ENCODE measurements around the gene UFC1. TPM values are rescaled to one million over a fixed set of nuclear protein-coding genes. Genes with fewer than 3 reads are reported as not detected.
A peak's percentile ranks its signal among the peaks of the same experiment; 100 is the strongest.

The UFC1 gene
- total RNA-seq, 5 donors from 2014 or later (not counting 1 experiment from before 2014, with no cell fraction given): 82.9 to 109 (median 93.8) TPM

GRCh38 chr1:161180639-161181038 lies 26.9 kb downstream of the UFC1 start:
- Mint-ChIP-seq H3K4me3 (peak overlapping the region; percentile 29 to 50 (median 41)), H3K4me1 (peaks cover 78 to 87% (median 81%) of the 10 kb centered on the region in 3 donors), H3K27ac (peak overlapping the region; percentile 92 to 95), H3K9me3 (no peaks in the 10 kb centered on the region), H3K27me3 (no peaks in the 10 kb centered on the region), H3K36me3 (peaks cover 11% of the 10 kb centered on the region)
- H3K36me3 ChIP-seq (ENCODE audit: control insufficient read depth in 2 of 2, extremely low read depth in 1 of 2, insufficient read depth in 1 of 2, low read length in 1 of 2): peaks cover 0 to 4% of the 10 kb centered on the region in 2 donors
- H3K9me3 ChIP-seq: no peaks in the 10 kb centered on the region
- ChIA-PET POLR2A (interaction anchor here in 1 of 2 donors (0.5 kb wide), 1 partner anchor 83 kb away, joined by 3 read pairs; no protein-coding TSS in a partner anchor), CTCF (interaction anchor here (0.8 to 2.3 kb wide), 5 partner anchors 10 to 112 kb away, joined by 3 to 13 read pairs (median 4); partner anchors contain the start of genes PPOX (in 2 of the 2) and TOMM40L (in 1 of the 2))
- ATAC-seq (replicated peaks in 1 of 4) (no peak), DNase-seq (peak in 1 of 35 experiments; percentile 36)
- H3K27me3 ChIP-seq (replicated peaks in 1 of 2; ENCODE audit: control insufficient read depth in 2 of 2, extremely low read depth in 1 of 2, insufficient read depth in 2 of 2, low read length in 1 of 2): no peaks in the 10 kb centered on the region
- H3K4me1 ChIP-seq (ENCODE audit: control insufficient read depth in 1 of 2, extremely low read depth in 1 of 2, insufficient read depth in 2 of 2, low read length in 2 of 2): peaks cover 49 to 78% of the 10 kb centered on the region in 2 experiments
- peak overlapping the region; percentile 89 for H3K27ac ChIP-seq (ENCODE audit: low read length)
- H3K4me3 ChIP-seq (ENCODE audit: control insufficient read depth in 1 of 2, extremely low read depth in 1 of 2, low read length in 1 of 2): no peak overlapping the region
- 73% methylated on average over 1 of the region's 1 CpG for WGBS (ENCODE audit: insufficient coverage)

GRCh38 chr1:161182214-161182613 lies 28.4 kb downstream of the UFC1 start:
- POLR2A ChIA-PET: interaction anchor here in 1 of 2 donors (0.8 to 1.3 kb wide), 3 partner anchors 17 to 50 kb away, joined by 3 to 7 read pairs (median 5); partner anchors contain the start of genes DEDD, PPOX and UFC1
- WGBS (ENCODE audit: insufficient coverage): no CpG with 5 or more reads among the region's 1 CpG
- no peaks in the 10 kb centered on the region for H3K9me3 ChIP-seq
- Mint-ChIP-seq H3K36me3 (peaks cover 5% of the 10 kb centered on the region), H3K27ac (peak overlapping the region; percentile 97 to 98), H3K4me3 (peak overlapping the region; percentile 55 to 76 (median 66)), H3K4me1 (peaks cover 81 to 87% (median 83%) of the 10 kb centered on the region in 3 donors), H3K9me3 (no peaks in the 10 kb centered on the region), H3K27me3 (no peaks in the 10 kb centered on the region)
- H3K27me3 ChIP-seq (replicated peaks in 1 of 2; ENCODE audit: control insufficient read depth in 2 of 2, extremely low read depth in 1 of 2, insufficient read depth in 2 of 2, low read length in 1 of 2): no peaks in the 10 kb centered on the region
- DNase-seq (peak in 29 of 35 experiments; percentile 29 to 71 (median 40)), ATAC-seq (replicated peaks in 1 of 4) (peak; percentile 25 to 66 (median 60))
- H3K27ac ChIP-seq (ENCODE audit: low read length): peak overlapping the region; percentile 89
- peak overlapping the region in 1 of 2 donors; percentile 1 for H3K4me3 ChIP-seq (ENCODE audit: control insufficient read depth in 1 of 2, extremely low read depth in 1 of 2, low read length in 1 of 2)
- CTCF ChIA-PET: interaction anchor here (0.6 to 2.4 kb wide), 7 partner anchors 9 to 547 kb away, joined by 3 to 13 read pairs (median 4); partner anchors contain the start of genes NDUFS2 (in 1 of the 2), PPOX (in 1 of the 2) and TOMM40L (in 1 of the 2)
- no peaks in the 10 kb centered on the region for H3K36me3 ChIP-seq (ENCODE audit: control insufficient read depth in 2 of 2, extremely low read depth in 1 of 2, insufficient read depth in 1 of 2, low read length in 1 of 2)
- H3K4me1 ChIP-seq (ENCODE audit: control insufficient read depth in 1 of 2, extremely low read depth in 1 of 2, insufficient read depth in 2 of 2, low read length in 2 of 2): peaks cover 57 to 80% of the 10 kb centered on the region in 2 experiments

- Mint-ChIP-seq H3K9me3 (no peaks in the 10 kb centered on the region), H3K27ac (peak overlapping the region; percentile 95), H3K36me3 (peaks cover 5% of the 10 kb centered on the region), H3K27me3 (no peaks in the 10 kb centered on the region), H3K4me3 (peak overlapping the region; percentile 76 to 78 (median 76)), H3K4me1 (peaks cover 81 to 86% (median 84%) of the 10 kb centered on the region in 3 donors)
- H3K4me1 ChIP-seq (ENCODE audit: control insufficient read depth in 1 of 2, extremely low read depth in 1 of 2, insufficient read depth in 2 of 2, low read length in 2 of 2): peaks cover 63 to 87% of the 10 kb centered on the region in 2 experiments
- no CpG with 5 or more reads among the region's 3 CpGs for WGBS (ENCODE audit: insufficient coverage)
- peak overlapping the region; percentile 89 for H3K27ac ChIP-seq (ENCODE audit: low read length)
- CTCF ChIA-PET: interaction anchor here in 1 of 2 donors (0.6 to 2.3 kb wide), 6 partner anchors 15 to 121 kb away, joined by 3 to 19 read pairs (median 4); partner anchors contain the start of gene TOMM40L
- POLR2A ChIA-PET: interaction anchor here in 1 of 2 donors (1.3 kb wide), 1 partner anchor 19 kb away, joined by 13 read pairs; the partner anchor contains the start of gene PPOX
- H3K9me3 ChIP-seq: no peaks in the 10 kb centered on the region
- peak; percentile 60 to 91 (median 80) for DNase-seq
- H3K27me3 ChIP-seq (replicated peaks in 1 of 2; ENCODE audit: control insufficient read depth in 2 of 2, extremely low read depth in 1 of 2, insufficient read depth in 2 of 2, low read length in 1 of 2): no peaks in the 10 kb centered on the region
- H3K4me3 ChIP-seq (ENCODE audit: control insufficient read depth in 1 of 2, extremely low read depth in 1 of 2, low read length in 1 of 2): peak overlapping the region; percentile 5 to 45
- peak; percentile 74 to 89 (median 75) for ATAC-seq (replicated peaks in 1 of 4)
- H3K36me3 ChIP-seq (ENCODE audit: control insufficient read depth in 2 of 2, extremely low read depth in 1 of 2, insufficient read depth in 1 of 2, low read length in 1 of 2): no peaks in the 10 kb centered on the region
Measured at GRCh38 chr1:161185282-161185682, 31.5 kb downstream of the UFC1 start.

GRCh38 chr1:161185732-161186311 lies 32.0 kb downstream of the UFC1 start:
- ATAC-seq (replicated peaks in 1 of 4) (peak; percentile 2 to 4 (median 3)), DNase-seq (peak in 1 of 35 experiments; percentile 30)
- Mint-ChIP-seq H3K4me1 (peaks cover 78 to 81% (median 80%) of the 10 kb centered on the region in 3 donors), H3K27me3 (no peaks in the 10 kb centered on the region), H3K4me3 (peak overlapping the region; percentile 76 to 78 (median 76)), H3K9me3 (no peaks in the 10 kb centered on the region), H3K27ac (peak overlapping the region; percentile 95), H3K36me3 (peaks cover 5% of the 10 kb centered on the region)
- Histone ChIP-seq H3K4me3 (ENCODE audit: control insufficient read depth in 1 of 2, extremely low read depth in 1 of 2, low read length in 1 of 2) (peak overlapping the region; percentile 15 to 18), H3K36me3 (ENCODE audit: control insufficient read depth in 2 of 2, extremely low read depth in 1 of 2, insufficient read depth in 1 of 2, low read length in 1 of 2) (no peaks in the 10 kb centered on the region), H3K9me3 (no peaks in the 10 kb centered on the region), H3K27me3 (replicated peaks in 1 of 2; ENCODE audit: control insufficient read depth in 2 of 2, extremely low read depth in 1 of 2, insufficient read depth in 2 of 2, low read length in 1 of 2) (no peaks in the 10 kb centered on the region), H3K27ac (ENCODE audit: low read length) (peak overlapping the region; percentile 89), H3K4me1 (ENCODE audit: control insufficient read depth in 1 of 2, extremely low read depth in 1 of 2, insufficient read depth in 2 of 2, low read length in 2 of 2) (peaks cover 61 to 86% of the 10 kb centered on the region in 2 experiments)
- WGBS (ENCODE audit: insufficient coverage): no CpG with 5 or more reads among the region's 2 CpGs
- ChIA-PET POLR2A (interaction anchor here (0.5 to 1.3 kb wide), 3 partner anchors 19 to 86 kb away, joined by 3 to 13 read pairs (median 5); partner anchors contain the start of genes PPOX (in 1 of the 2) and UFC1 (in 1 of the 2)), CTCF (interaction anchor here (0.6 to 2.3 kb wide), 7 partner anchors 15 to 120 kb away, joined by 3 to 19 read pairs (median 4); partner anchors contain the start of gene TOMM40L (in 1 of the 2))

- no peak for ATAC-seq (replicated peaks in 1 of 4)
- Histone ChIP-seq H3K9me3 (no peaks in the 10 kb centered on the region), H3K36me3 (ENCODE audit: control insufficient read depth in 2 of 2, extremely low read depth in 1 of 2, insufficient read depth in 1 of 2, low read length in 1 of 2) (no peaks in the 10 kb centered on the region), H3K27ac (ENCODE audit: low read length) (peak overlapping the region; percentile 89), H3K4me1 (ENCODE audit: control insufficient read depth in 1 of 2, extremely low read depth in 1 of 2, insufficient read depth in 2 of 2, low read length in 2 of 2) (peaks cover 46 to 80% of the 10 kb centered on the region in 2 experiments), H3K4me3 (ENCODE audit: control insufficient read depth in 1 of 2, extremely low read depth in 1 of 2, low read length in 1 of 2) (no peak overlapping the region), H3K27me3 (replicated peaks in 1 of 2; ENCODE audit: control insufficient read depth in 2 of 2, extremely low read depth in 1 of 2, insufficient read depth in 2 of 2, low read length in 1 of 2) (no peaks in the 10 kb centered on the region)
- no peak for DNase-seq
- Mint-ChIP-seq H3K27me3 (no peaks in the 10 kb centered on the region), H3K4me1 (peaks cover 72 to 77% (median 73%) of the 10 kb centered on the region in 3 donors), H3K36me3 (peaks cover under 1% of the 10 kb centered on the region), H3K4me3 (peak overlapping the region in 2 of 3 donors; percentile 17 to 76), H3K9me3 (no peaks in the 10 kb centered on the region), H3K27ac (peak overlapping the region; percentile 95)
- WGBS (ENCODE audit: insufficient coverage): 50% methylated on average over 2 of the region's 3 CpGs
- ChIA-PET POLR2A (no interaction called here), CTCF (interaction anchor here (0.6 to 0.7 kb wide), 3 partner anchors 34 to 310 kb away, joined by 3 to 8 read pairs (median 3); no protein-coding TSS in a partner anchor)
Measured at GRCh38 chr1:161187311-161187710, 33.5 kb downstream of the UFC1 start.

- CTCF ChIA-PET: interaction anchor here in 1 of 2 donors (0.7 kb wide), 1 partner anchor 578 kb away, joined by 5 read pairs; no protein-coding TSS in a partner anchor
- Mint-ChIP-seq H3K9me3 (no peaks in the 10 kb centered on the region), H3K36me3 (no peaks in the 10 kb centered on the region), H3K27ac (peak overlapping the region; percentile 90 to 94), H3K4me3 (peak overlapping the region in 1 of 3 donors; percentile 25), H3K4me1 (peaks cover 71 to 77% (median 72%) of the 10 kb centered on the region in 3 donors), H3K27me3 (no peaks in the 10 kb centered on the region)
- Histone ChIP-seq H3K4me3 (ENCODE audit: control insufficient read depth in 1 of 2, extremely low read depth in 1 of 2, low read length in 1 of 2) (no peak overlapping the region), H3K4me1 (ENCODE audit: control insufficient read depth in 1 of 2, extremely low read depth in 1 of 2, insufficient read depth in 2 of 2, low read length in 2 of 2) (peaks cover 43 to 80% of the 10 kb centered on the region in 2 experiments), H3K27me3 (replicated peaks in 1 of 2; ENCODE audit: control insufficient read depth in 2 of 2, extremely low read depth in 1 of 2, insufficient read depth in 2 of 2, low read length in 1 of 2) (no peaks in the 10 kb centered on the region), H3K9me3 (no peaks in the 10 kb centered on the region), H3K27ac (ENCODE audit: low read length) (peak overlapping the region; percentile 32), H3K36me3 (ENCODE audit: control insufficient read depth in 2 of 2, extremely low read depth in 1 of 2, insufficient read depth in 1 of 2, low read length in 1 of 2) (no peaks in the 10 kb centered on the region)
- WGBS (ENCODE audit: insufficient coverage): 60% methylated on average over 2 of the region's 6 CpGs
- DNase-seq (no peak), ATAC-seq (replicated peaks in 1 of 4) (no peak)
- POLR2A ChIA-PET: interaction anchor here in 1 of 2 donors (0.7 kb wide), 1 partner anchor 14 kb away, joined by 6 read pairs; no protein-coding TSS in a partner anchor
Measured at GRCh38 chr1:161188381-161188780, 34.6 kb downstream of the UFC1 start.

Data from T-cell (primary cell).